AG04450 (cell line): Measurements from ENCODE around the gene PSMB1. TPM values are rescaled to one million over a fixed set of nuclear protein-coding genes. Genes with fewer than 3 reads are reported as not detected.

ENCODE experiments used
- CTCF ChIA-PET: fragments of 300-600, 350-600 bp; formaldehyde crosslinking; extraction: SDS; loops from one replicate; lab custom pipeline; 2022; ENCODE audit warnings: antibody characterized with exemption, inconsistent platforms; lab: Charles Lee
- POLR2A ChIA-PET: fragments of 350-600 bp; formaldehyde crosslinking; extraction: SDS; loops from one replicate; lab custom pipeline; 2021; ENCODE audit warnings: antibody characterized with exemption, inconsistent platforms; lab: Yijun Ruan, JAX
- DNase-seq: peaks from one replicate; pipeline ENCODE4 v3.0.0-alpha.2; 2011; ENCODE audit warnings: low read depth, low spot score
- H3K27ac ChIP-seq: one replicate; pipeline ENCODE4 v1.5.1; 2012; ENCODE audit warnings: low read depth, low read length, control low read depth
- H3K27me3 ChIP-seq: one replicate; pipeline ENCODE4 v1.6.0; 2012; ENCODE audit warnings: low read length; ENCODE audit not compliant: control insufficient read depth, insufficient read depth
- H3K4me3 ChIP-seq: 2 replicates; pipeline ENCODE4 v1.5.1; 2011; ENCODE audit warnings: mild to moderate bottlenecking, low read depth, low read length, control low read depth
- H3K9me3 ChIP-seq: 2 replicates; pipeline ENCODE4 v1.5.1; 2012; ENCODE audit warnings: low read length; ENCODE audit not compliant: control insufficient read depth, insufficient read depth
- polyA minus RNA-seq: library from RNA; depleted of rRNA, polyadenylated mRNA; stranded (reverse); fragments of >200 nt; gene quantifications from 2 replicates; pipeline ENCODE4 v1.2.3, GENCODE V29; 2011; rRNA and poly(A)+ RNA removed
- polyA plus RNA-seq: library from polyadenylated mRNA; depleted of rRNA; stranded (reverse); fragments of >200 nt; gene quantifications from 2 replicates; pipeline ENCODE4 v1.2.3, GENCODE V29; 2011; rRNA removed
- TF ChIP-seq, protein P1 (sequence below): IDR thresholded peaks from 2 replicates; pipeline ENCODE4 v1.5.1; 2011; ENCODE audit warnings: low read depth, low read length, control low read depth, inconsistent platforms

PSMB1 gene
- polyA plus RNA-seq: 438 and 491 TPM in 2 replicates
- 123 and 136 TPM in 2 replicates for polyA minus RNA-seq

DNA sequence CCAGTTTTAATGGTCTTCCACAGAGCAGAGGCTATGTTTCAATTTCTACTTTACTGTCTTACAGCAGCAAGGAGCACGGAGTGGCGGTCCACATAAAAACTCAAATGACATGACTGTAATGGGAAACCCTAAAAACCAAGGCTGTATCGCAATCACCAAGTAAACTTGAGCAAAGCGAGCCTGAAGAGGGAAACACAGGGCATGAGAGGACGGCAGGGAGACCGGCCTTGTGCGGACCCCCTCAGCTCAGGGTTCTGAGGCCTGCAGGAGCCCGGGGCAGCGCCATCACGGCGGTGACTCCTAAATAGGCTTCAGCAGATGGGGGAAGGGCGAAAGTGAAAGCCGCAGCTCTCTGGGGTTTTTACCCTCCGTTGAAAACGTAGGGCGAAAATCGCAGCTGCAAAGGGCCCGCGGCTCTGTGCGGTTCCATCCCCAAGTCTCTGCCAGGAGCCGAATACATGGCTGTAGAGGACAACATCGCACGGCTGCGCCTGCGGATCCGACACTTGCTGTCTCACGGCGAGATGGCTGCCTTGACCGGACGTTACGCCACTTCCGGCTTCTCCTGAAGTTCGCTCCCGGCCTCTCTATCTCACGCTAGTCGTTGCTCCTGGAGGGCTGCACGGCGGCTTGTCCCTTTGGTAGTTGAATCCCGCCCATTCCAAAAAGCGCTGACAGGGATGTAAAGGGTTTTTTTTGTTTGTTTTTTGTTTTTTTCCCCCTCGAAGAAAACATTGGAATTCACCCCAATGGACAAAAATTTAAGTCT lies at the start of gene PSMB1:
TSS of gene PSMB1 (minus strand) at position 543 of the 769 bp plus-strand sequence. CDS start at position 478, 65 bp downstream.
- peak within 1 kb of the TSS; percentile 96 for H3K27ac ChIP-seq
- TF ChIP-seq, protein P1, sequence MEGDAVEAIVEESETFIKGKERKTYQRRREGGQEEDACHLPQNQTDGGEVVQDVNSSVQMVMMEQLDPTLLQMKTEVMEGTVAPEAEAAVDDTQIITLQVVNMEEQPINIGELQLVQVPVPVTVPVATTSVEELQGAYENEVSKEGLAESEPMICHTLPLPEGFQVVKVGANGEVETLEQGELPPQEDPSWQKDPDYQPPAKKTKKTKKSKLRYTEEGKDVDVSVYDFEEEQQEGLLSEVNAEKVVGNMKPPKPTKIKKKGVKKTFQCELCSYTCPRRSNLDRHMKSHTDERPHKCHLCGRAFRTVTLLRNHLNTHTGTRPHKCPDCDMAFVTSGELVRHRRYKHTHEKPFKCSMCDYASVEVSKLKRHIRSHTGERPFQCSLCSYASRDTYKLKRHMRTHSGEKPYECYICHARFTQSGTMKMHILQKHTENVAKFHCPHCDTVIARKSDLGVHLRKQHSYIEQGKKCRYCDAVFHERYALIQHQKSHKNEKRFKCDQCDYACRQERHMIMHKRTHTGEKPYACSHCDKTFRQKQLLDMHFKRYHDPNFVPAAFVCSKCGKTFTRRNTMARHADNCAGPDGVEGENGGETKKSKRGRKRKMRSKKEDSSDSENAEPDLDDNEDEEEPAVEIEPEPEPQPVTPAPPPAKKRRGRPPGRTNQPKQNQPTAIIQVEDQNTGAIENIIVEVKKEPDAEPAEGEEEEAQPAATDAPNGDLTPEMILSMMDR: no peak
- DNase-seq: peak; percentile 80
- H3K9me3 ChIP-seq: peaks cover 3% of the 10 kb centered on the region; the same call in 1 of the 2 replicates
- CTCF ChIA-PET: interaction anchor here (1.0 to 1.6 kb wide), 3 partner anchors 22 to 721 kb away, joined by 4 to 7 read pairs (median 6); no protein-coding TSS in a partner anchor
- POLR2A ChIA-PET: no interaction called here
- peak within 1 kb of the TSS; percentile 99 for H3K4me3 ChIP-seq
- H3K27me3 ChIP-seq: no peaks in the 10 kb centered on the region

DNA sequence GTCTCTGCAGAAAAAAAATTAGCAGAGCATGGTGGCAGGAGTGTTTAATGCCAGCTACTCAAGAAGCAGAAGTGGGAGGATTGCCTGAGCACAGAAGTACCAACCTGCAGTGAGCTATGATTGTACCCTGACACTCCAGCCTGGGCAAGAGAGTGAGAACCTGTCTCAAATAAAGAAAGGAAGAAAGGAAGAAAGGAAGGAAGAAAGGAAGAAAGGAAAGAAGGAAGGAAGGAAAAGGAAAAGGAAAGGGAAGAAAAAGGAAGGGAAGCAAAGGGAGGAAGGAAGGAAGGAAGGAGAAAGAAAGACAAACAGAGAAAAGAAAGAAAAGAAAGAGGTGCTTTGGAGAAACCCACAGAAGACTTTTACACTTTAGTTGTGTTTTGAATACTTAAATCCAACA lies 44.2 kb upstream of the PSMB1 start:
- Histone ChIP-seq H3K4me3 (no peak overlapping the region), H3K27ac (no peak overlapping the region), H3K9me3 (no peaks in the 10 kb centered on the region), H3K27me3 (no peaks in the 10 kb centered on the region)
- CTCF ChIA-PET: no interaction called here
- TF ChIP-seq, protein P1: no peak
- POLR2A ChIA-PET: no interaction called here
- DNase-seq: no peak

DNA sequence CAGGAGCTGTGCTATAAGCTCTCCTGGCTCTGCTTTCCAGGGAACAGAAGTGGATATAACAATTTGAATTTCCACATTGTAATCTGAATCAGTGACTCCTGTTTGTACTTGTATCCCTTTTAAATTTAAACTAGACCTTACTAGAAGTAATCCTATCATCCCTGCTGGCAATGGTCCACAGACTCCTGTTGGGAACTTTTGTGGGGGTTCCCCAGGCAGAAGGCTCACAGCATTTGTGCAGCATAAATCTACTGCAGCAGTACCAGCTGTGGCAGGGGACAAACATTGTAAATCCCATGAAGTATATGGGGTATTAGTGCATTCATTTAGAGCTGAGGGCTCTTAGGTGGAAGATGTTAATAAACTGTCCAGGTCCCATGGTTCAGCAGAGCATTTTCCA lies 43.3 kb upstream of the PSMB1 start:
- ChIA-PET POLR2A (no interaction called here), CTCF (no interaction called here)
- no peaks in the 10 kb centered on the region for H3K9me3 ChIP-seq
- H3K27ac ChIP-seq: no peak overlapping the region
- no peak overlapping the region for H3K4me3 ChIP-seq
- DNase-seq: no peak
- TF ChIP-seq, protein P1: no peak
- H3K27me3 ChIP-seq: no peaks in the 10 kb centered on the region

DNA sequence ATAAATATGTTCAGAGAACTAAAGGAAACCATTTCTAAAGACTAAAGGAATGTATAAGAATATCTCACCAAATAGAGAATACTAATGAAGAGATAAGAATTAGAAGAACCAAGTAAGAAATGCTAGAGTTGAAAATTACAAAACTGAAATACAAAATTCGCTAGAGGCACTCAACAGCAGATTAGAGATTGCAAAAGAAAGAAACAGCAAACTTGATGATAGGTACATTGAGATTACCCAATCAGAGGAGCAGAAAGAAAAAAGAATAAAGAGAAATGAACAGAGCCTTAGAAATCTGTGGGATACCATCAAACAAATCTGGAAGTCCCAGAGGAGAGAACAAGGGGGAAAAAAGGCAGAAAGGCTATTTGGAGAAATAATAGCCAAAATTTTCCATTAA lies 37.6 kb upstream of the PSMB1 start:
- H3K9me3 ChIP-seq: no peaks in the 10 kb centered on the region
- H3K27ac ChIP-seq: no peak overlapping the region
- TF ChIP-seq, protein P1: no peak
- no peak for DNase-seq
- no peaks in the 10 kb centered on the region for H3K27me3 ChIP-seq
- no peak overlapping the region for H3K4me3 ChIP-seq
- ChIA-PET CTCF (no interaction called here), POLR2A (no interaction called here)

DNA sequence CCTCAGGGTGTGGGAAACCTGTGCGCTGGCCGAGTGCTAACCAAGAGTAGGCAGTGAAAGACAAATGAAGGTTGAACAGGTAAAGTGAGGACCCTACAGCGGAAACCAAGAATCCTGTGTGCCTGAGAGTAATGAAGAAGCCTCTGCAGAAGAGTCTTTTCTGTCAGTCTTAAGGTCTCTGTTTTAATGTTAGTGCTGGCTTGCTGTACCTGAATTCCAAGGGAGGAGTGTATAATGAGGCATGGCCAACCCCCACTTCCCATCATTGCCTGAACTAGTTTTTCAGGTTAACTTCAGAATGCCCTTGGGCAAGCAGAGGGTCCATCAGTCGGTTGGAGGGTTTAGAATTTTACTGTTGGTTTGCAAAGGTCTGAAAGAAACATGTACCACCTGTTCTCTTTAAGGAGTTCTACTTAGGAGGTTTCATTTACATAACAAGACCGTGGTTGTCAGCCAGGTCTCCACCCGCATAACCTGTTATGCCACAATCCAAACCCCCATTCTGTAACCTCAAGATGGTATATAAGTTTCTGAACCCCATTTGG lies 31.9 kb upstream of the PSMB1 start:
- Histone ChIP-seq H3K4me3 (peak overlapping the region; percentile 96), H3K27me3 (no peaks in the 10 kb centered on the region), H3K27ac (peak overlapping the region; percentile 47), H3K9me3 (no peaks in the 10 kb centered on the region)
- ChIA-PET POLR2A (interaction anchor here (1.4 kb wide), 1 partner anchor 31 kb away, joined by 7 read pairs; the partner anchor contains the start of gene TBP), CTCF (interaction anchor here (1.2 to 1.7 kb wide), 2 partner anchors 10 to 55 kb away, joined by 3 to 14 read pairs; no protein-coding TSS in a partner anchor)
- no peak for DNase-seq
- TF ChIP-seq, protein P1: no peak
